Activated naive CD4-positive, alpha-beta T cell treated with anti-CD3 and anti-CD28 coated beads, Interleukin-2, amount 10 ng/mL, durations not matched to agents 7 days and 5 days (primary cell): Measurements from ENCODE around the gene GTPBP1.

Experiments
- CTCF ChIA-PET: fragments of 350-600 bp; sonication (Branson Sonifier 250); formaldehyde crosslinking; loops from one replicate; lab custom pipeline; 2021; ENCODE audit warnings: antibody characterized with exemption; lab: Charles Lee
- DNase-seq: peaks from one replicate; pipeline ENCODE4 v3.0.0-alpha.2; 2020
- H3K27ac Mint-ChIP-seq: one replicate; pipeline ENCODE4 v1.8.0; 2021; ENCODE audit warnings: mild to moderate bottlenecking, moderate library complexity, mixed read lengths
- H3K27me3 Mint-ChIP-seq: one replicate; pipeline ENCODE4 v1.8.0; 2021; ENCODE audit warnings: mild to moderate bottlenecking, mixed read lengths
- H3K36me3 Mint-ChIP-seq: one replicate; pipeline ENCODE4 v1.8.0; 2021; ENCODE audit warnings: mixed read lengths
- H3K4me1 Mint-ChIP-seq: one replicate; pipeline ENCODE4 v1.8.0; 2021; ENCODE audit warnings: mixed read lengths
- H3K4me3 Mint-ChIP-seq: one replicate; pipeline ENCODE4 v1.8.0; 2021; ENCODE audit warnings: mild to moderate bottlenecking, moderate library complexity, mixed read lengths
- H3K9me3 Mint-ChIP-seq: one replicate; pipeline ENCODE4 v1.8.0; 2021; ENCODE audit warnings: mixed read lengths

Gene GTPBP1

GRCh38 chr22:38724926-38725571 lies 19.3 kb downstream of the GTPBP1 start:
- peak; percentile 58 for DNase-seq
- Mint-ChIP-seq H3K36me3 (peaks cover 75% of the 10 kb centered on the region), H3K27me3 (no peaks in the 10 kb centered on the region), H3K27ac (peak overlapping the region; percentile 73), H3K9me3 (no peaks in the 10 kb centered on the region), H3K4me3 (no peak overlapping the region), H3K4me1 (peaks cover 5% of the 10 kb centered on the region)
- CTCF ChIA-PET: interaction anchor here (0.8 to 3.0 kb wide), 15 partner anchors 9 to 771 kb away, joined by 3 to 14 read pairs (median 5); partner anchors contain the start of genes GTPBP1 and POLR2F

DNA sequence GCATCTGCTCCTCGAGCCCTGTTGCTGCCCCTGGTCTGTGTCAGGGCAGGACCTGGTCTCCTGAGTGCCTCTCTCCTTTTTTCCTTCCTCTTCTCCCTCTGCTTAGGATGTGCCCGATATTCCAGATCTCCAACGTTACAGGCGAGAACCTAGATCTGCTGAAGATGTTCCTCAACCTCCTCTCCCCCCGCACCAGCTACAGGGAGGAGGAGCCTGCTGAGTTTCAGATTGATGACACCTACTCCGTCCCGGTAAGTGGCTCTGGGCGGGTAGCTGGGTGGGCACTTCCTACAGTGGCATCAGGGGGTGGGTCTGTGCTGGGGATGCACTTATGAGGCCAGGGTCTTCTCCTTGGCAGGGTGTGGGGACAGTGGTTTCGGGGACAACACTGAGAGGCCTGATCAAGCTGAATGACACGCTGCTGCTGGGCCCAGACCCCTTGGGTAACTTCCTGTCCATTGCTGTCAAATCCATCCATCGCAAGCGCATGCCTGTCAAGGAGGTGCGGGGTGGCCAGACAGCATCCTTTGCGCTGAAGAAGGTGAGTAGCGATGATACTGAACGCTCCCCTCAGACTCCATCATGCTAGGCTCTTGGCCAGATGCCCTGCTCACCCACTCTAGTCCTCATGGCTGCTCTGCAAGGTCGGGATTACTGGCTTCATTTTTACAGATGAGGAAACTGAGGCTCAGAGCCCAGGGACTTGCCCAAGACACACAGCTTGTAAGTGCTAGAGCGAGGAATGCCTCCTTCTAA lies 20.3 kb downstream of the GTPBP1 start:
- CTCF ChIA-PET: interaction anchor here (0.8 to 3.0 kb wide), 5 partner anchors 10 to 772 kb away, joined by 3 to 14 read pairs (median 8); partner anchors contain the start of gene POLR2F
- H3K9me3 Mint-ChIP-seq: no peaks in the 10 kb centered on the region
- H3K4me3 Mint-ChIP-seq: no peak overlapping the region
- peaks cover 5% of the 10 kb centered on the region for H3K4me1 Mint-ChIP-seq
- peaks cover 81% of the 10 kb centered on the region for H3K36me3 Mint-ChIP-seq
- peak; percentile 17 for DNase-seq
- H3K27me3 Mint-ChIP-seq: no peaks in the 10 kb centered on the region
- H3K27ac Mint-ChIP-seq: no peak overlapping the region

- CTCF ChIA-PET: interaction anchor here (3.0 kb wide), 1 partner anchor 9 kb away, joined by 14 read pairs; no protein-coding TSS in a partner anchor
- H3K4me3 Mint-ChIP-seq: no peak overlapping the region
- peaks cover 5% of the 10 kb centered on the region for H3K27me3 Mint-ChIP-seq
- H3K36me3 Mint-ChIP-seq: peaks cover 79% of the 10 kb centered on the region
- peak overlapping the region; percentile 2 for H3K27ac Mint-ChIP-seq
- H3K4me1 Mint-ChIP-seq: peaks cover 3% of the 10 kb centered on the region
- peak; percentile 19 for DNase-seq
- H3K9me3 Mint-ChIP-seq: no peaks in the 10 kb centered on the region
Observed at GRCh38 chr22:38727123-38727522, 21.4 kb downstream of the GTPBP1 start.

DNA sequence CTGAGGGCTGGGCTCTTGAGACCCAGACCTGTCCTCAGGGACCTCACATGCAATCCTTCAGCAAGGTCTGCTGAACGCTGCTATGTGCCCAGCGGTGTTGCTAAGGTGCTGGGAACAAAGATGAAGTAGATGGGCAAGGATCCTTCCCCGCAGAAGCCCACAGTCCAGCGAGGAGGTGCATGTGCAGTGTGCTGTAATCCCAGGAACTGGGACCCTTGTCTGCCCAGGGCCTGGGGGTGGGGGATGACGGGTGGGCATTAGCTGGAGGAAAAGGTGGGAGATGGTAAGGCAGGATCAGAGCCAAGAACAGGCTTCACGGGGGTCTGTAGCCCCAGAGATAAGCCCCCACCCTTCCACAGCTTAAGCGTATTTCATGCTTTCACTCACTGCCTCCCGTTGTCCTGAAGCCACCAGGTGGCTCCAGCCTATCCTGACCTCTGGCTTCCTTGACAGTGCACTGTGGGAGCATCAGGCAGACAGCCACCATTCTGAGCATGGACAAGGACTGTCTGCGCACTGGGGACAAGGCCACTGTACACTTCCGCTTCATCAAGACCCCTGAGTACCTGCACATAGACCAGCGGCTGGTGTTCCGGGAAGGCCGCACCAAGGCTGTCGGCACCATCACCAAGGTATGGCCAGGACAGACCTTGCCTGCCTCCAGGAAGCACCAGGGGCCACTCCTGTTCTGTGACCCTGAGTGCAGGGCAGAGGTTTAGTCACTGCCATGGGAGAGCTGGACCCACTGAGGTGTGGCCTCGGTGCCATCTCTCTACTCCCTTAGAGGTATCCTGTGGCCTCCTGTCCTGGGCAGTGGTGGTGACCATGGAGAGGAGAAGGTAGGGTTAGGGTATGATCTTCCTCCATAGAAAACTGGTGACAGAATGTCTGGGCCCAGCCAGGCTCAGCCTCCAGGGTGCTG lies 22.0 kb downstream of the GTPBP1 start:
- no peaks in the 10 kb centered on the region for H3K9me3 Mint-ChIP-seq
- peak overlapping the region; percentile 67 for H3K27ac Mint-ChIP-seq
- H3K27me3 Mint-ChIP-seq: peaks cover 5% of the 10 kb centered on the region
- CTCF ChIA-PET: no interaction called here
- H3K4me3 Mint-ChIP-seq: no peak overlapping the region
- peaks cover 3% of the 10 kb centered on the region for H3K4me1 Mint-ChIP-seq
- DNase-seq: peak; percentile 18
- H3K36me3 Mint-ChIP-seq: peaks cover 74% of the 10 kb centered on the region

- Mint-ChIP-seq H3K36me3 (peaks cover 69% of the 10 kb centered on the region), H3K9me3 (no peaks in the 10 kb centered on the region), H3K4me3 (no peak overlapping the region), H3K27ac (peak overlapping the region; percentile 67), H3K4me1 (peaks cover 11% of the 10 kb centered on the region), H3K27me3 (peaks cover 10% of the 10 kb centered on the region)
- peak; percentile 19 for DNase-seq
- CTCF ChIA-PET: interaction anchor here (1.1 kb wide), 1 partner anchor 22 kb away, joined by 3 read pairs; no protein-coding TSS in a partner anchor
Observed at GRCh38 chr22:38728871-38729796, 23.4 kb downstream of the GTPBP1 start.

DNA sequence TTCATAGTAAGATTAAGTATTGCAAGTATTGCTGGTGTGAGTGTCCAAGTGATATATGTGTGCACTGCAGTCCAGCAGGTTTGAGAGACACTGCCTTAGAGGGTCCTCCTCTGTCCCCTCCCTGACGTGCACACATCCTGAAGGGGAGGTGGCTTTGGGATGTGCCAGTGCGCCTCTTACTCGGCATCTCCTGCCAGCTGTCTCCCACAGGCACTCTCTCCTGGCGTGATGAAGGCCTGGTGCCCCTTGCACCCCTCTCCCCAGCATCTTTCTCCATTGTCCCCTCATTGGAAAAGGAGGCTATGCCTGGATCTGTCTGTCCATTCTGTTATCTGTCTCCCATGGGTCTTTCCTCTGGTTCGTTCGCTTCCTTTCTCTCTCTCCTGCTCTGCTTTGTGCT lies 24.2 kb downstream of the GTPBP1 start:
- peaks cover 69% of the 10 kb centered on the region for H3K36me3 Mint-ChIP-seq

GRCh38 chr22:38730411-38730871 lies 24.7 kb downstream of the GTPBP1 start:
- peak; percentile 25 for DNase-seq
- CTCF ChIA-PET: interaction anchor here (1.2 kb wide), 1 partner anchor 137 kb away, joined by 3 read pairs; no protein-coding TSS in a partner anchor
- H3K9me3 Mint-ChIP-seq: no peaks in the 10 kb centered on the region
- H3K27me3 Mint-ChIP-seq: peaks cover 10% of the 10 kb centered on the region
- H3K4me3 Mint-ChIP-seq: no peak overlapping the region
- peak overlapping the region; percentile 81 for H3K27ac Mint-ChIP-seq
- H3K36me3 Mint-ChIP-seq: peaks cover 68% of the 10 kb centered on the region
- peaks cover 18% of the 10 kb centered on the region for H3K4me1 Mint-ChIP-seq

More for the DNA sequence above, 24.2 kb downstream of the GTPBP1 start:
- Mint-ChIP-seq H3K9me3 (no peaks in the 10 kb centered on the region), H3K27me3 (peaks cover 10% of the 10 kb centered on the region), H3K27ac (peak overlapping the region; percentile 81), H3K4me1 (peaks cover 17% of the 10 kb centered on the region), H3K4me3 (no peak overlapping the region)
- DNase-seq: peak; percentile 25
- CTCF ChIA-PET: no interaction called here

GRCh38 chr22:38731703-38732161 lies 26.0 kb downstream of the GTPBP1 start:
- Mint-ChIP-seq H3K9me3 (no peaks in the 10 kb centered on the region), H3K4me3 (peak overlapping the region; percentile 23), H3K4me1 (peaks cover 27% of the 10 kb centered on the region), H3K36me3 (peaks cover 71% of the 10 kb centered on the region), H3K27ac (peak overlapping the region; percentile 85), H3K27me3 (peaks cover 10% of the 10 kb centered on the region)
- CTCF ChIA-PET: interaction anchor here (1.5 kb wide), 1 partner anchor 9 kb away, joined by 5 read pairs; no protein-coding TSS in a partner anchor
- no peak for DNase-seq

DNA sequence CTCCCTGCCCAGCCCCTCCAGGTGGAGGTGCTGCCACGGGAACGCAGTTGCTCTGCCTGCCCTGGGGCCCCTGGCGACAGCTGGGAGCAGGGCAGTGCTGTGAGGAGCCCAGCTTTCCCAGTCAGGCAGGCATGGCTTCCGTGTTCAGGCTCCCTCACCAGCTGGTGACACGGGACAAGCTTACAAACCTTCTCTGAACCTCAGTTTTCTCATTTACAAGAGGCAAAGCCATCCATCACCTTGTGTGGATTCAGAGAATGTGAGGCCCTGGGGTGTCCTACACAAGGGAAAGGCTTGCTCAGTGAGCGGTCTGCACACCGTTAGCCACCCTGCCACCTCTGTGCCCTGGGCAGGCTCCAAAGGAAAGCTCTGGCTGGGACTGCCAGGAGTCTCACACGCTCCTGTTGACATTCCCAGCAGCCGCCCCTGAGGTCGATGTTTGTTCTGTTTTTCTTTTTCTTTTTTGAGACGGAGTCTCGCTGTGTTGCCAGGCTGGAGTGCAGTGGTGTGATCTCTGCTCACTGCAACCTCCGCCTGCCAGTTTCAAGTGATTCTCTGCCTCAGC lies 26.6 kb downstream of the GTPBP1 start:
- Mint-ChIP-seq H3K4me1 (peaks cover 33% of the 10 kb centered on the region), H3K27ac (peak overlapping the region; percentile 85), H3K9me3 (no peaks in the 10 kb centered on the region), H3K36me3 (peaks cover 72% of the 10 kb centered on the region), H3K4me3 (peak overlapping the region; percentile 23), H3K27me3 (peaks cover 10% of the 10 kb centered on the region)
- CTCF ChIA-PET: interaction anchor here (1.0 to 1.5 kb wide), 2 partner anchors 10 to 14 kb away, joined by 3 to 5 read pairs; no protein-coding TSS in a partner anchor
- no peak for DNase-seq

GRCh38 chr22:38733329-38733723 lies 27.6 kb downstream of the GTPBP1 start:
- Mint-ChIP-seq H3K27ac (peak overlapping the region; percentile 84), H3K4me3 (peak overlapping the region; percentile 18), H3K9me3 (no peaks in the 10 kb centered on the region), H3K36me3 (peaks cover 78% of the 10 kb centered on the region), H3K4me1 (peaks cover 42% of the 10 kb centered on the region), H3K27me3 (peaks cover 10% of the 10 kb centered on the region)
- peak; percentile 67 for DNase-seq
- CTCF ChIA-PET: interaction anchor here (0.6 to 1.7 kb wide), 7 partner anchors 10 to 35 kb away, joined by 3 to 6 read pairs (median 4); no protein-coding TSS in a partner anchor

- peaks cover 10% of the 10 kb centered on the region for H3K27me3 Mint-ChIP-seq
- CTCF ChIA-PET: interaction anchor here (0.7 to 1.7 kb wide), 7 partner anchors 9 to 35 kb away, joined by 3 to 6 read pairs (median 4); no protein-coding TSS in a partner anchor
- H3K4me1 Mint-ChIP-seq: peaks cover 45% of the 10 kb centered on the region
- H3K36me3 Mint-ChIP-seq: peaks cover 75% of the 10 kb centered on the region
- peak overlapping the region; percentile 84 for H3K27ac Mint-ChIP-seq
- no peaks in the 10 kb centered on the region for H3K9me3 Mint-ChIP-seq
- H3K4me3 Mint-ChIP-seq: no peak overlapping the region
- peak; percentile 26 for DNase-seq
Observed at GRCh38 chr22:38733724-38734381, 28.1 kb downstream of the GTPBP1 start.
